NCI-H1092 (cell line): ENCODE data around the gene ELF5.

Experiments used
- DNase-seq: peaks from one replicate; lab custom pipeline; 2025; lab: John Stamatoyannopoulos, UW

ELF5 gene

DNA sequence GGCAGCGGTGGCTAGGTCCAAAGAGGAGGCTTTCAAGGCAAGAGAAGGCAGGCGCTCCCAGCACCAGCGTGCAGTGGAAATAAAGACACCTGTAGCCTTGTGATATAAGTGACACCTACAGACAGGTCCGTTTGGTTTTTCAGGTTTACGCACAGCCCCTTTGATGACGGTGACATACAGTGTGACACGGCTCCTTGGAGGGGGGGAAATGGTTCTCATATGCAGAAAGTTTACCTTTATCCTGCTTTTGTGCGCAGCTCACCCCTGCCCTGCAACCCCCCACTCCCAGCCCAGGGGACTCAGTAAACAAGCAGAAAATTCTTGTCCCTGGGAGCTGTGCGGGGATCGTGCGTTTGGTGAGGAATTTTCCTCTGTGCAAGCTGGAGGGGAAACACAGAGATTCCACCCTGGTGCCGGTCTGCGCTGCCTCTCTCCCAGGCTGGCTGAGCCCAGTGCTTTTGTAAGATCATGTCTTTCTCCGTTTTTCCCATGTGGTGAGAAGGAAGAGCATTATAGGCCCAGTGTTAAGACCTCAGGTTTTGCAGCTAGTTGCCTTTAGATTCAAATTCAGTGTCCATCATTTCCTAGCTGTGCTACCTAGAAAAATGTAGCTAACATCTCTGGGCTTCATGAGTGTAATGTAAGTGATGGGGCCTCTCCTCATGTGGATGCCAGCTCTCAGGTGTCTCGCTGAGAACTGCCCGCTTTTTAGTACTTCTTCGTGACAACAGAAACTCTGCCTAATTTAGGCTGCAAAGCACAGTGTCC, at the start of gene ELF5:
ELF5 (minus strand) TSS at position 113 of the 768 bp plus-strand sequence. CDS start 8,045 bp downstream, outside the sequence.
- no peak for DNase-seq

GRCh38 chr11:34562976-34563375, 49.4 kb upstream of the ELF5 start:
- DNase-seq = no peak

- no peak for DNase-seq
These were observed 46.9 kb upstream of the ELF5 start for GRCh38 chr11:34560511-34560910.

DNA sequence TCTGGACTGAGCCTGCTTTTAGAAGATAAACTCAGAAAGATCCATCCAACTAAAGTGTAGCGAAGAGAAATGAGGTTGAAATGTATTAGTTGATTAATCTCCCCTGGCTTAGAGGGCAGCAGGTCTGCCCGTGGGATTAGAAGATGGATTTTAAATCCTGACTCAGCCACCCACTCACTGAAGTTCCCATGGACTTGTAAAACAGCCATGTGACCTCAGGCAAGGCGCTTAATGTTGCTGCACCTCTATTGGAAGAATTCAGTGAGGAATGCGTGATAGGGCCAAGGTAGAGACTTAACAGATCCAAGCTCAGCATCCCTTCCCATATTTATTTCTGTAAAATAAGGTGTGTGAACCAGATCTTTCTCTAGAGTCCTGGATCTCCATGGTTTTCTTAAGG, 45.1 kb upstream of the ELF5 start:
- no peak for DNase-seq

GRCh38 chr11:34558211-34558610, 44.6 kb upstream of the ELF5 start:
- DNase-seq = no peak

DNA sequence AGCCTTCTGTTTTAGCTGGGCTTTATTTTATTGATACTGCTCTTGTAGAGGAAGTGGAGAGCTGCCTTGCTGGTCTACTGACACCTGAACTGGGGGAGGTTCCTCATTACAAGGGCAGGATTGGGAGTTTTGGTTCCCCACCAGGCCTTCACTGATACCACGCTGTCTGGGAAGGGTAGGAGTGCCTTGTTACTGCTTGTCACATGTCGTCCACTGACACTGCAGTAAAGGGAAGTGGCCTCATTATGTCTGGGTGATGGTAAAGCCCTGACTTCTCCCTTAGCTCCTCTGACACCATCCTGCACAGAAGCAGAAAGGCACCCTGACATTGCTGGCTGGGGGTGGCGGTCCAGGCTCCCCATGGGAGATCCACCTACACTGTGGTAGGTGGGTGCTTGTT, 38.7 kb upstream of the ELF5 start:
- DNase-seq = no peak

DNA sequence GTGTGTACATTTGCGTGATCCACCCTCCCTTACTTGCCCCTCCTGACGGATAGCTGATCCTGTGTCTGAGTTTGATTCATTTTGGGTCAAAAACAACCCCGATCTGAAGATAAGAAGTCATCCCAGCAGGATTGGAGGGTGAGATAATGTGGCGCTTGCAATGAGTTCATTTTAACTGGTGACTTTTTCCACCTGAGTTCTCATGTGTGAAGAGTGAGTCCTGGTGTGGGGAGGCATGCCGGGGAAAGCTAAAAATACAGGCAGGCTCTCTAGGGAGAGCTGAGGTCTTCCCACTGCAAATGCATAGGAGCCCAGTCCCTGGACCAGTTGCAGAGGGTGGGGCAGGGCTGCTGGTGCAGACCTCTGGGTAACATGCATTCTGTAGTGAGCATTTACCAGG, 35.7 kb upstream of the ELF5 start:
- no peak for DNase-seq

GRCh38 chr11:34548278-34548677, 34.7 kb upstream of the ELF5 start:
- DNase-seq = no peak

GRCh38 chr11:34546511-34547209, 33.1 kb upstream of the ELF5 start:
- DNase-seq = no peak

DNA sequence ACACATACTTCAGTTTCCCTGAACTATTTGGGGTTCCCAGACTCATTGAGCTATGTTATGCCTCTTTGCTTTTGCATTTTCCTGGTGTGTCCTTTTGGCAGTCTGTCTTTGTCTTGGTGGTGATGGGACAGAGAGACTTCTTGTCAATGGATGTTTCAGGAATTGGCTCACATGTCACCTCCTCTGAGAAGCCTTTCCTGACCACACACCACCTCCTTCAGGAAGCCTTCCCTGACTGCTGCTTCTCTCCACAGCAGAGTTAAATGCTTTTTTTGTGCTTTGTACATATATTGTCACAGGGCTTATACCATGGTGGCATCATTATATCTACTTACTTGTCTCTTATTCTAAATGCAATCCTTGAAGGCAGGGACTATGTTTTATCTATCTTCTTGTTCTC, 28.5 kb upstream of the ELF5 start:
- DNase-seq = no peak

GRCh38 chr11:34540870-34541269, 27.3 kb upstream of the ELF5 start:
- no peak for DNase-seq

- no peak for DNase-seq
These were observed 24.0 kb upstream of the ELF5 start for GRCh38 chr11:34537636-34538035.

DNA sequence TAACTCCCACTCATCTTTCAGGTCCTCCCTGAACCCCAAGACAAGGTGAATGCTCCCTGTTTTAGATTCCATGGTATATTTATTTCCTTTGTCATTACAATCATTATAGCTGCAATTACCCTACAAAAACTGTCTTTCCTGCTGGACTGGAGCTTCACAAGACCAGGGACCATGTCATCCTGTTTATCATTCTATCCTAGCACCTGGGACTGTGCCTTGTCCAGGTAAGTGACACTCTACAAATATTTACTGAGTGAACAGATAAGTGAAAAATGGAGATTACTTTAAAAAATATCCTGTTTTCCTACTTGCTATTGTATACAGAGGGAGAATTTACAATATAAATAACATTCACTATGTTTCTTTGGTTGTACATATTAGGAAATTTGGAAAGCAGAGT, 22.5 kb upstream of the ELF5 start:
- no peak for DNase-seq

DNA sequence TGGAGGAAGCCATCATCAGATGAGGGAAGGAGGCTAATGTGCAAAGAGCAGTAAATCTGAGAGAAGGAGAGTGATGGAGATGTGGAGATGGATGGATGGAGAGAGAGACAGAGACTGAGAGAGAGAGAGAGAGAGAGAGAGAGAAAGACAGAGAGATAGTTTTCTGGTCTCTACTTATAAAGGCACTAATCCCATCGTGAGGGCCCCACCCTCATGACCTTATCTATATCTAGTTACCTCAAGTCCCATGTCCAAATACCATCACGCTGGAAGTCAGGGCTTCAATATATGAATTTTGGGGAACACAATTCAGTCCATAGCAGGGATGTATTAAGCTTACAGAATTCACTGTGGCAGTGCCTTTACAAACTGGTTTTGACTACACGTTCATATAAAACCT, 21.2 kb upstream of the ELF5 start:
- no peak for DNase-seq

DNA sequence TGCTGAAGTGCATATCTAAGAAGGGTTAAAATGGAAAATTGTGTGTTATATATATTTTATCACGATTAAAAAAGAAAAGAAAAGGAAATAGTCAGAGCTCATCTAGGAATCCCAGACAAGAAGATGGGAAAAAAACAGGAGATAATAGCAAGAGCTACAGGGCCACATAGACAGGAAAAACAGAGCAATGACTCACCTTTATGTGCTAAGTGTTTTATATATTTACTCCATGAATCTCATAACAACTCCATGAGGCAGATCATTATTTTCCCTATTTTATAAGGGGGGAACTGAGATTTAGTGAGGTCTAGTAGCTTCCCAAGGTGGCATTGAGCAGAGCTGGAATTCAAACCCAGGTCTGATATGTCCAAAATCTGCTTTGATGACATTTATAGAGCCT, 18.1 kb upstream of the ELF5 start:
- DNase-seq = no peak

- DNase-seq = no peak
These were observed 17.1 kb upstream of the ELF5 start for GRCh38 chr11:34530545-34531234.

- no peak for DNase-seq
These were observed 16.0 kb upstream of the ELF5 start for GRCh38 chr11:34529643-34530042.

- DNase-seq = no peak
These were observed 14.5 kb upstream of the ELF5 start for GRCh38 chr11:34528072-34528471.

DNA sequence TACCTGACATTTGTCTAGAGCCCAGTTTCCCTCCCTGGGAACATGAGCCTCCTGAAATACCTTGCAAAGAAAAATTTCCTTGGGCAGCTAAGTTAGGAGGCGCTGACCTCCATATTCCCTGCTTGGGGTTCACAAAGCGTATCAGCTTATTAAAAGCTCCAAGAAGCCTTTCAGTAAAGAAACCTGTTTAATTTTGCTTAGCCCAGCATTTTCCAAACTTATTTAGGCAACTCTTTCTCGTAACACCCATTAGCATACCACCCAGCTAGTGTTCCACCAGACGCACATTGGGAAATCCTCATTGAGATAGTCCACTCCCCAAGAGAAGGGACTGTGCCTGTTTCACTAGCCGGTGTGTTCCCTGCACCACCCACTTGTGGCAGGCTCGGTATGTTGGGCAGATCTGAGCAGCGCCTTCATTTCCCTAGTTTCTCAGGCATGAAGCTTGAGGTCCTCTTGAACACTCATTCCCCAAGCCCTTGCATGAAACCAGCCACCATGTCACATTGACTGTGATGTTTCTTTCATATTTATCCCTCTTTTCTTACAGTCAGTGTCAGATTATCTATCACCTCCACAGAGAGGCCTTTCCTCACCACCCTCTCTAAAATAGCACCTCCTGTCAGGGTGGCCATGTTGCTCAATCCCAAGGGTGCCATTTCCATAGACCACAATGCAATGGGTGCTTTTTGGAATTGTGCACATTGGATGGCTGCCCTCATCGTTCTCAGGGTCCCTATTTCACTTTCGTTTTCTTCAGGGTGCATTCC, 12.5 kb upstream of the ELF5 start:
- no peak for DNase-seq

- DNase-seq = no peak
These were observed 11.5 kb upstream of the ELF5 start for GRCh38 chr11:34525098-34525497.

- no peak for DNase-seq
These were observed 11.1 kb upstream of the ELF5 start for GRCh38 chr11:34524696-34525095.

DNA sequence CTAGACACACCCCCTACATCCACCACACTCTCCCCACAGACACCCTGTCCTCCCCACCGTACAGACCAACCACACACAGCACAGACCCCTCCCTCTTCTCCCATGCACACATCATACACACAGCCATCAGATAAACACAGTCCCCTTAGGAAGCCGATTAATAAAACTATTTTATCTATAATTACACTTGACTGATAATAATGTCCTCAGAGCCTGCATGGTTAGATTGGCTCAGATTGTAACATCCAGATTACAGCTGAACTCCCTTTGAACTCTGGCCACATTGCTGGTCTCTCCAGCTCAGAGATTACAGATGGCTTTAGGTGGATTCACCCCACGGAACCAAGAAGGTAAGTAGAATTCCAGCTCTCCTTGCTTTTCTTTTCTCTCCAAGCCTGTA, 9.5 kb upstream of the ELF5 start:
- no peak for DNase-seq
